GM21786 (cell line): ENCODE measurements around the gene SPTBN5.
A peak's percentile ranks its signal among the peaks of the same experiment; 100 is the strongest.

ENCODE experiments used
- ATAC-seq: cut with Tn5 transposase; IDR thresholded peaks from one replicate; pipeline ENCODE4 v1.9.1; 2021; ENCODE audit not compliant: unreplicated experiment

SPTBN5 gene

DNA sequence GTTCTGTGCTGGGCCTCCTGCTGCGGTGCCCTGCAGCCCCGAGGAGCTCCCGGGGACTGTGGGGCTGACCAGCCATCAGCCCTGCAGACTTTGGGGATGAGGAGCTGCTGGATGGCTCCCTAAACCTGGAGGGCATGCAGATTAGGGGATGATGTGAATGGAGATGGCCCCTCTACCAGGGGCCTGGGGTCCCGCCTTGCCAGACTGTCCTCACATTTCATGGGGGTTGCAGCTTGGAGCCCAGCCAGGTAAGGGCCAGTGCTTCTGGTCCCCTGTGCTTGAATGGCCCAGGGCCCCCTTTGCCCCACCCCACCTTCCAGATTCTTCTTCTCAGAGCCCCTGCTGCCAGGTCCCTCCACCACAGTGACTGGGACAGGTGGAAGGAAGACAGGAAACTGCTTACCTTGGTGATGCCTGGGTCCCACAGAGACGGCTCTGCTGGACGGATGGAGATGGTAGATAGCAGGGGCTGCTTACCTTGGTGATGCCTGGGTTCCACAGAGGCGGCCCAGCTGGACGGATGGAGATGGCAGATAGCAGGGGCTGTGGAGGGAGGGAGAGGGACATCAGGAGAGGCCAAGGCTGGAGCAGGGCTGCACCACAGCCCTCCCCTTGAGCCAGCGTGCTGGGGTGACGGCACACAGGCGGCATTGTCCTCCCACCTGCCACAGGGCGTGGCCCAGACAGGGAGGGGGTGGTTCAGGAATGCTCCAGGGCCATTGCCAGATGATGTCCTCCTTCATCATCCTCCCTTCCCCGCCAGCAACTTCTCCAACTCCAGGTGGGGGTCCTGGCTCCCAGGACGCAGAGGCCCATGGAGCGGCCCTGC lies at the start of gene SPTBN5:
TSS of gene SPTBN5 (minus strand) at position 632 of the 829 bp plus-strand sequence. CDS start at position 76, 556 bp downstream.
- ATAC-seq: no peak

GRCh38 chr15:41942886-41943285 lies 49.0 kb upstream of the SPTBN5 start:
- ATAC-seq: no peak

- ATAC-seq: no peak
Observed at GRCh38 chr15:41941644-41942415, 48.0 kb upstream of the SPTBN5 start.

DNA sequence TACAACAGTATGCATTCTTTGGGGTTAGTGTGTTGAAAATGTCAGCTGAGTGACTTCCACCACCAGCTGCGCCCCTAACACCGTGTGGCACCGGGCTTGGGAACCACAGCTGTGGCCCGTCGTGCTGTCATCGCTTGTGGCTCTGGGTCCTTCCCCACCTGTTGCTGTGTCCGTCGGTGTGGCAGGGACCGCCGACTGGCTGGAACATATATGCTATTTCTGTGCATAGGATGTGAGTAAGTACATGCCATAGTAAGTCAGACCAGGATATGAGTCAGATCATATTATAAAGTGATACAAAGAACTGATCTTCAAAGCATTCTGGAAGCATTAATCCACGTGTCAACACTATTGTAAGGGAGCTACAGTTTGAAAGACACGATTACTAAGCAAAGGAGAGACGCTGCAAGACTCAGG lies 46.6 kb upstream of the SPTBN5 start:
- ATAC-seq: no peak

DNA sequence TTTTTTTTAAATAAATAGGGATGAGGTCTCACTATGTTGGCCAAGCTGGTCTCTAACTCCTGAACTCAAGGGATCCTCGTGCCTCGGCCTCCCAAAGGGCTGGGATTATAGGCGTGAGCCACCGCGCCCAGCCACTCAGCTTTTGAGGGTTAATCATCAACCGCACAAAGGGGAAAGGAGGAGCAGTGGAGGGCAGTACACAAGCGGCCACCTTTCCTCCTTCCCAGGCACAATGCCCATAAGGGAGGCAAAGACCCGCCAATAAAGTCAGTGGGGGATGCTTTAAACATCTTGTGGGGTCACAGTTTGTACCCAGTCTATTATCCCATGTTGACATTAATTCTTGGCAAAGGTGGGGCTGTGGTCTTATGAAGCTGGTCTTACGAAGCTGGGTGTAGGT lies 46.1 kb upstream of the SPTBN5 start:
- ATAC-seq: no peak

DNA sequence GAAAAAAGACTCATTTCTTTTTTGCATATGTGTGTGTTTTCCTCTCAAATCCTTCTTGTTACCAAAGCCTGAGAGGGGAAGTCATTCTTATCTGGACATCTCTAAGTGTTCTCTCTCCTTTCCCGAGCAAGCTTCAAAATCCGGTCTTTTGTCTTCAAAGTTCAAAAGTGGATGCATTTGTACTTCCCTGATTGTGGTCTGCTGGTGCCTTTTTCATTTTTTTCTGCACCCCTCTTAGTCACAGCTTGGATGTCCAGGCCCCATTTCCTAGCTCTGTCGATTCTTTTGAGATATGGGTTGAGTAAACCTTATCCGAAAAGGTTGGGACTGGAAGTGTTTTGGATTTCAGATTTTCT lies 43.7 kb upstream of the SPTBN5 start:
- no peak for ATAC-seq

- ATAC-seq: peak; percentile 36
Observed at GRCh38 chr15:41936649-41937567, 43.1 kb upstream of the SPTBN5 start.

- ATAC-seq: no peak
Observed at GRCh38 chr15:41936155-41936554, 42.3 kb upstream of the SPTBN5 start.

DNA sequence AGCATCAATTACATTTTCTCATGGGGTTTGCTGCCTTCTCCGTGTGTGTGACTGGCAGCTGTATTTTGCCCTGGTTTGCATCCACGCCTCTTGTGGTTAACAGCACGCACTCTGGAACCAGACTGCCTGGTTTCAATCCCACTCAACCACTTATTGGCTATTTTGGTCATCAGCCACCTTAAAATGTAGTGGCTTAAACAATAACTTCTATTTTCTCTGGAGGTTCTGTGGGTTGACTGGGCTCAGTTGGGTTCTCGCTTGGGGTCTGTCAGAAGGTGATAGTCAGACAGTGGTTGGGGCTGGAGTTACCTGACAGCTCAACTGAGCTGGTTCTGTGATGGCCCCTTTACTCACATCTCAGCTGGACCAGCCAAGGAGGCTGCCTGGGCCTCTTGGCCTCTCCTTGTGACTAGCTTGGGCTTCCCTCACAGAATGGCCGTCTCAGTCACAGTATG lies 41.7 kb upstream of the SPTBN5 start:
- ATAC-seq: peak; percentile 48

- no peak for ATAC-seq
Observed at GRCh38 chr15:41934843-41935242, 41.0 kb upstream of the SPTBN5 start.

GRCh38 chr15:41933771-41934170 lies 39.9 kb upstream of the SPTBN5 start:
- ATAC-seq: no peak

DNA sequence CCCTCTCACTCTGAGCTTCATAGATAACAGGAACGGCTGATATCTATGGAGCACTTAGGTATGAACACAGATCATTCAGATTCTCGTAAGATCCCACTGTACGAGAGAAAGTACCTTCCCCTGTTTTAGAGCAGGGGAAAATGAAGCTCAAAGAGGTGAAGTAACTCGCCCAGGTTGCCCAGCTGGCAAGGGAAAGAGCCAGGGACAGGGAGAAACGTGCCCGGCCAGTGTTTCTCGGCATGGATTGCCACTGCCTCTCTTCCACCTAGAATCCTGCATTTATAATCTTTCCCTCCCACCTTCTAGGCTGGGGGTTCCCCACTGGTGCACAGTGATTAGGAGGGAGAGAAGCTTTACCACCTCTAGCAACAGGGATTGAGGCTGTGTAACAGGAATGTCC lies 39.5 kb upstream of the SPTBN5 start:
- no peak for ATAC-seq

GRCh38 chr15:41932511-41933289 lies 38.8 kb upstream of the SPTBN5 start:
- ATAC-seq: no peak

GRCh38 chr15:41932101-41932500 lies 38.2 kb upstream of the SPTBN5 start:
- ATAC-seq: no peak

DNA sequence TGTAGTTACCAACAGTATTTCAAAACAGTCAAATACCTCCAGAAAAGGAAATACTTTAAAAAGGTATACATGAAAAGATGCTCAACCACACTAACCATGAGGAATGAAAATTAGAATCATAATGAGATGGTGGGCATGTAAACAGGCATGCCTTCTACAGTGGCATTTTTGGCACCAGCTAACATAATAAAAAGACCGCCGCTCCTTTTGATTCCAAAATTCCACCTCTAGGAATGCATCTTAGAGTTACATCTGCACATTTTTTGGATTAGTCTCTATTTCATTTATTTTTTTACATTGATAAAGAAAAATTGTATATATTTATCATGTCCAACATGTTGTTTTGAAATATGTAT lies 37.0 kb upstream of the SPTBN5 start:
- ATAC-seq: no peak

DNA sequence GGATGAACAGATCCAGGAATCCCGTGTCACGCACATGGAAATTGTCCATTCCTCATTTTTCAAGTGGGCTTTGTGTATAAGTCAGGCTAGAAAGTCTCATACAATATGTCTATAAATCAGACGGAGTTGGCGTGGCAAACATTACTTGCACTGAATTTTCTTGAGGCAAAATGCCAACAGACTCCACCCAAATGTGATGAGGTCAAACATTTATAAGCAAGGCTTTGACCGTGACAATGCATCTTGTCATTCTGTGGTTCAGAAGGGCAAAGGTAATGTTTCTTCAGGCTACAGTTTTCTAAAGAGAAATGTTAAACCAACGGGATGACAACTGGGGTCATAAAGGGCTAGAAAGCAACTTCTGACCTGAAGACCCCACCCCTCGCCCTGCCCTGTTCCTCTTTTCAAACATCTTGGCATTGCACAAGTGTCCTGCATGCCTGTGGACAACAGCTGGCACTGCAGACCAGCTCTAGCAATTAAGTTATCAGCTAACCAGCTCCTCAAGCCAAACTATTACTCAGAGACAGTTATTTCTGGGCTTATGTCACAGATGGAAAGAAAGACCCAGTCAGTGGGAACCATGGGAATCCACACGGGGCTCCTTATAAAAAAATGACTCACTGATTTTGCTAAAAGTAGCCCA lies 36.5 kb upstream of the SPTBN5 start:
- no peak for ATAC-seq

DNA sequence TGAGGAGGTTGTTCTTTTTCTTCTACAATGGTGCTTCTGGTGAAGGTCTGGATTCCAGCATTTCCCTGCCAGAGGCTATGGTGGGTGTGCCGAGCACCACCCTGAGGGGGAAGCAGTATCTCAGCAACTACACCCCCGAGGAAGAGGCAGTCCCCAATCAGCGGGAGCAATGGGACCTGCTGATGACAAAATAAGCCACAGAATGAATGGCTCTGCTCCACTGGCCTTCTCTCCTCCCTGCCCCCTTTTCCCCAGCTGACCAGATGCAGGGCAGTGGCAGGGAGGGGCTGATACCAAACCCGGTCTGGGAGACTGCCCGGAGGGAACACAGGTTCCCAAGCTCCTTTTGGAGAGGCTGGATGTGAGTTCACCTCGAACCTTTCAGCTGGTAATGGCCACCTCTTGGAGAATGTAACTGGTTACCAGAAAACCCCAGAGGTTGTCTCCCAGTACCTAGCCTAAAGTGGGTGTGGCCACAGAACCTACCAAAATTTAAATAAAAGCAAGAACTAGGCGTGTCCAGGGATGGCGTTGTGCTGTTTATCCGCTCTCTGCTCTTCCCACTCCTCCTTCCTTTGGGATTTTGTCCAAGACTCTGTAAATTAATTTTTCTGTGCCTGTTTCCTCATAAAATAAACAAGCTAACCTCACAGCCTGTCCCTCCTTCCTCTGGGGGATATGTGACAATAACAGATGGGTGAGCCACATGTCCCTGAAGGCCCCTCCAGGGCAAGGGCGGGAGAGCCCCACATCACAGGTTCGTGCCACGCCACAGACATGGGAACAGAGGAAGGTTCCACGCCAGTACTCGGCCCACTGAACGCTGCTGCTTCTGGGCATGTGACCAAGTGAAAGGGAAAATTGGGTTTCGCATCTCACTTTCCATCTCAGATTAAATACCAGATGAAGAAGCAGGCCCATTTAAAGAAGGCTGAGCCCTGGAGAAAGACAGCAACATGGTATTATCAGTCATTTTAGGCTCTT lies 35.1 kb upstream of the SPTBN5 start:
- peak; percentile 78 for ATAC-seq

DNA sequence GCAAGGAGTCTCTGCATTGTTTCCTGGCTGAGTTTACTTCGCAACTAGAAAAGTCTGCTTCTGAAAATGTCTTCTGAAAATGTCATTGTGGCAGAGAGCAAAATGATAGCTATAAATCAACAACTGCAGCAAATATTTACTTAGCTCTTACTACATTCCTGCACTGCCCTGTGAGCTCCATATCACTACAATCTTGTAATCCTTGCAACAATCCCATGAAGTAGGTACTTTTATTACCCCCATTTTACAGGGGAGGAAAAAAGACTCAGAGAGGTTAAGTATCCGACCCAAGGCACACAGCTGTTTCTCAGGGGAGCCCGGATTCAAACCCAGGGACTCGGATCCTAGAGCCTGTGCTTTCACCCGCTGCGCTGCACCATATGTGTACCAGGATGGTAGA lies 34.2 kb upstream of the SPTBN5 start:
- no peak for ATAC-seq

- ATAC-seq: no peak
Observed at GRCh38 chr15:41927536-41927935, 33.7 kb upstream of the SPTBN5 start.
